GM12878 (cell line): ENCODE measurements around the gene HDGF. TPM values are rescaled to one million over a fixed set of nuclear protein-coding genes. Genes with fewer than 3 reads are reported as not detected.

ENCODE experiments used
- FOS ChIP-seq: IDR thresholded peaks from 3 replicates; pipeline ENCODE4 v1.6.1; 2011; ENCODE audit warnings: borderline replicate concordance; ENCODE audit not compliant: insufficient read length; ENCODE audit errors: extremely low read depth
- GATAD2B ChIP-seq: fragments of 450-650 bp; conservative IDR thresholded peaks from 2 replicates; pipeline ENCODE4 v1.6.1; 2017; ENCODE audit warnings: low read depth, mild to moderate bottlenecking, moderate library complexity
- HDAC2 ChIP-seq: fragments of 200-600 bp; sonication (generic); IDR thresholded peaks from 2 replicates; pipeline ENCODE4 v1.6.1; 2017
- HDAC6 ChIP-seq: fragments of 200-600 bp; sonication (generic); IDR thresholded peaks from one replicate; pipeline ENCODE4 v1.8.0; 2017; ENCODE audit warnings: antibody characterized with exemption; ENCODE audit not compliant: unreplicated experiment
- IRF5 ChIP-seq: fragments of 450-650 bp; IDR thresholded peaks from 2 replicates; pipeline ENCODE4 v1.6.1; 2017; ENCODE audit warnings: borderline replicate concordance
- MEF2B ChIP-seq: fragments of 450-650 bp; IDR thresholded peaks from 2 replicates; pipeline ENCODE4 v1.6.1; 2018; ENCODE audit warnings: mild to moderate bottlenecking, moderate library complexity; ENCODE audit not compliant: partially characterized antibody, poor library complexity, severe bottlenecking
- NFXL1 ChIP-seq: fragments of 450-650 bp; IDR thresholded peaks from 2 replicates; pipeline ENCODE4 v1.6.1; 2017; ENCODE audit warnings: antibody characterized with exemption, mild to moderate bottlenecking, borderline replicate concordance
- NFYA ChIP-seq: IDR thresholded peaks from 2 replicates; pipeline ENCODE4 v1.6.1; 2011; ENCODE audit warnings: low read depth, mild to moderate bottlenecking, low read length, improper control_type of control experiment, borderline replicate concordance
- PAX5 ChIP-seq: IDR thresholded peaks from 2 replicates; pipeline ENCODE4 v1.6.1; 2011; ENCODE audit warnings: low read depth, low read length, borderline replicate concordance
- POLR2A ChIP-seq: IDR thresholded peaks from 2 replicates; pipeline ENCODE4 v1.6.1; 2011; ENCODE audit warnings: low read depth, mild to moderate bottlenecking, low read length
- POU2F2 ChIP-seq: IDR thresholded peaks from 3 replicates; pipeline ENCODE4 v1.6.1; 2011; ENCODE audit warnings: low read depth, mild to moderate bottlenecking, low read length, borderline replicate concordance
- RAD21 ChIP-seq: IDR thresholded peaks from 2 replicates; pipeline ENCODE4 v1.6.1; 2011; ENCODE audit warnings: mild to moderate bottlenecking, low read depth, low read length, moderate library complexity; ENCODE audit not compliant: insufficient read depth
- RBBP5 ChIP-seq: fragments of 200-600 bp; sonication (generic); conservative IDR thresholded peaks from 2 replicates; pipeline ENCODE4 v1.6.1; 2016
- REST ChIP-seq: IDR thresholded peaks from 2 replicates; pipeline ENCODE4 v1.6.1; 2012; ENCODE audit warnings: mild to moderate bottlenecking, low read depth, low read length
- SIX5 ChIP-seq: IDR thresholded peaks from 2 replicates; pipeline ENCODE4 v1.6.1; 2011; ENCODE audit warnings: mild to moderate bottlenecking, low read depth, low read length, moderate library complexity; ENCODE audit not compliant: severe bottlenecking
- SPI1 ChIP-seq: IDR thresholded peaks from 2 replicates; pipeline ENCODE4 v1.6.1; 2011; ENCODE audit warnings: low read depth, mild to moderate bottlenecking, low read length, moderate library complexity, borderline replicate concordance; ENCODE audit not compliant: insufficient read depth
- TCF3 ChIP-seq: IDR thresholded peaks from 2 replicates; pipeline ENCODE4 v1.6.1; 2012; ENCODE audit warnings: low read depth, mild to moderate bottlenecking, low read length, borderline replicate concordance; ENCODE audit not compliant: insufficient read depth
- ZBTB4 ChIP-seq: fragments of 450-650 bp; formaldehyde crosslinking; IDR thresholded peaks from 2 replicates; pipeline ENCODE4 v1.4.0; 2022; ENCODE audit warnings: mild to moderate bottlenecking, moderate library complexity
- ZNF622 ChIP-seq: fragments of 450-650 bp; IDR thresholded peaks from 2 replicates; pipeline ENCODE4 v1.6.1; 2017; ENCODE audit warnings: mild to moderate bottlenecking, inconsistent platforms
- polyA plus RNA-seq, 11 experiments: library from polyadenylated mRNA; depleted of rRNA in 4 of 11; unstranded in 6 of 11; stranded (reverse) in 5 of 11; fragments of >200 nt; fragmentation: Nextera tagmentation in 4 of 11; fragmentation: Illumina TruSeq in 1 of 11; extraction: Ambion mirVana in 4 of 11; extraction: Trizol in 1 of 11; gene quantifications; 1 replicate in 1 of 11; 2 replicates in 10 of 11; pipeline versions ENCODE4 v1.2.1 to v1.2.3, GENCODE V29; 2011 to 2016; ENCODE audit warnings: inconsistent platforms in 2 of 11, missing spikeins in 2 of 11, low read depth in 1 of 11
- total RNA-seq, 4 experiments: library from RNA; depleted of rRNA in 3 of 4; stranded (reverse); fragments of >200 nt in 3 of 4; fragmentation: Illumina TruSeq in 1 of 4; extraction: Trizol in 1 of 4; gene quantifications; 2 replicates each; pipeline versions ENCODE4 v1.2.1 to v1.2.3, GENCODE V29; 2013 to 2021
- TF ChIP-seq, protein P1 (sequence below): fragments of 450-650 bp; conservative IDR thresholded peaks from 2 replicates; pipeline ENCODE4 v1.6.1; 2017; ENCODE audit warnings: mild to moderate bottlenecking, moderate library complexity

HDGF gene
- total and polyA plus RNA-seq, 10 of the 15 experiments (the other 5 are each of a cell fraction or from before 2014, with no cell fraction given) = 28.3 to 372 (median 209) TPM

DNA sequence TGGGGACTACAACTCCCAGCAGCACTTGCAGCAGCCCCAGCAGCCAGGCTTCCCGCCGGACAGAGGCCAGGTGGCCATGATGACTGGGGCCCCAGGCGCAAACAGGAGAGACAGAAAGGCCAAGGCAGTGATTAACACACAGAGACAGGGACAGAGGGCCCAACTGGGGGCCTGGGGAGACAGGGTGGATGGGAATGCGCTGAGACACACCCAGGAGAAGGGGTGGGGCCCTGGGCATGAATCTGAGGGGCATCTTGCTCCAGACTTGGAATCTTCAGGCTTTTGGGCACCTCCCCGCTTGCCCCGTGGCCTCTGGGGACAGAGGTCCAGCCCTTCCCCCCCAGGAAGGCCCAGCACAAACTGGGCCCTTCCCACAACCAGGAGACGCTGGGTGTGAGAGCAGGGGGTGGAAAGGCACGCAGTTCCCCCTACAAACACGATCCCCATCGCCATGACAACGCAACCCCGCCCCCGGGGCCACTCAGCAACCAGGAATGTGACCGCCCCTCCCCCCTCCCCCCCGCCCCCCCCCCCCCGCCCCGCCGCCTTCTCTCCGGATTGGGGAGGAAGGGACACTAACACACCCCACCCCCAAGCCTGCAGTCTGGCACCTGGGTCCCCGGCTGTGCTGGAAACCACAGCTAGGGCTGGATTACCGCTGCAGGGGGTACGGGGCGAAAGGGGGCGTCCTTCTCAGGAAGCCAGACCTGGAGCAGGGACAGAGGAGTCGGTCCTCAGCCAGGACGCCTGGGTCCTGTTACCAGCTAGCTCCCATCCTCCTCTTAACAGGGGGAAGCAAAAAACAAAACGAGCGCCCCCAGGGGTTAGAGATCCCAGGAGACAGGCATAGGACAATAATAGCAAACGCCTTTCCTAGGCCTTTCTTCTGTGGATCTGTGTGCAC, 4.5 kb downstream of the HDGF start (continued):
- TF ChIP-seq ZBTB4 (CRISPR knock-in tag) (no peak), HDAC6 (no peak), TCF3 (no peak), GATAD2B (no peak), SPI1 (no peak), RAD21 (no peak), ZNF622 (no peak), IRF5 (no peak), RBBP5 (no peak), FOS (no peak), MEF2B (peak; percentile 75), NFXL1 (no peak), PAX5 (no peak), HDAC2 (no peak), REST (no peak), POLR2A (no peak), POU2F2 (no peak), SIX5 (peak; percentile 65), NFYA (no peak)
- TF ChIP-seq, protein P1, sequence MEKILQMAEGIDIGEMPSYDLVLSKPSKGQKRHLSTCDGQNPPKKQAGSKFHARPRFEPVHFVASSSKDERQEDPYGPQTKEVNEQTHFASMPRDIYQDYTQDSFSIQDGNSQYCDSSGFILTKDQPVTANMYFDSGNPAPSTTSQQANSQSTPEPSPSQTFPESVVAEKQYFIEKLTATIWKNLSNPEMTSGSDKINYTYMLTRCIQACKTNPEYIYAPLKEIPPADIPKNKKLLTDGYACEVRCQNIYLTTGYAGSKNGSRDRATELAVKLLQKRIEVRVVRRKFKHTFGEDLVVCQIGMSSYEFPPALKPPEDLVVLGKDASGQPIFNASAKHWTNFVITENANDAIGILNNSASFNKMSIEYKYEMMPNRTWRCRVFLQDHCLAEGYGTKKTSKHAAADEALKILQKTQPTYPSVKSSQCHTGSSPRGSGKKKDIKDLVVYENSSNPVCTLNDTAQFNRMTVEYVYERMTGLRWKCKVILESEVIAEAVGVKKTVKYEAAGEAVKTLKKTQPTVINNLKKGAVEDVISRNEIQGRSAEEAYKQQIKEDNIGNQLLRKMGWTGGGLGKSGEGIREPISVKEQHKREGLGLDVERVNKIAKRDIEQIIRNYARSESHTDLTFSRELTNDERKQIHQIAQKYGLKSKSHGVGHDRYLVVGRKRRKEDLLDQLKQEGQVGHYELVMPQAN = peak; percentile 70
